A673 (cell line): ENCODE results near the gene HAND1. TPM values are rescaled to one million over a fixed set of nuclear protein-coding genes. Genes with fewer than 3 reads are reported as not detected.

ENCODE experiments used
- BruUV-seq: library from RNA; stranded (reverse); fragments of 400-500 nt; replicated peaks from 2 replicates; lab custom pipeline; 2021; lab: Mats Ljungman, UMichigan
- CTCF ChIA-PET: fragments of 300-600 bp; sonication (Branson Sonifier 250); formaldehyde crosslinking; loops from one replicate; lab custom pipeline; 2022; ENCODE audit warnings: antibody characterized with exemption; lab: Charles Lee
- POLR2A ChIA-PET: fragments of 300-600 bp; sonication (Branson Sonifier 250); formaldehyde crosslinking; loops from one replicate; lab custom pipeline; 2022; ENCODE audit warnings: antibody characterized with exemption; ENCODE audit not compliant: low non-redundant PET; lab: Charles Lee
- DNase-seq: peaks from one replicate; pipeline ENCODE4 v3.0.0-alpha.2; 2015; ENCODE audit warnings: low spot score
- H3K27ac ChIP-seq: fragments of 200-600 bp; sonication (generic); 2 replicates; pipeline ENCODE4 v1.5.1; 2016; ENCODE audit warnings: mixed run types, low read depth, mild to moderate bottlenecking, mixed read lengths, antibody characterized with exemption, low read length; ENCODE audit not compliant: poor library complexity, severe bottlenecking
- H3K27me3 ChIP-seq: fragments of 200-600 bp; sonication (generic); replicated peaks from 2 replicates; pipeline ENCODE4 v1.6.1; 2017; ENCODE audit warnings: mixed run types, low read depth, mild to moderate bottlenecking, mixed read lengths, antibody characterized with exemption, low read length; ENCODE audit not compliant: insufficient read depth, poor library complexity
- H3K36me3 ChIP-seq: fragments of 200-600 bp; sonication (generic); 2 replicates; pipeline ENCODE4 v1.6.1; 2016; ENCODE audit warnings: mixed run types, mild to moderate bottlenecking, mixed read lengths, antibody characterized with exemption, low read length; ENCODE audit not compliant: insufficient read depth, poor library complexity, severe bottlenecking
- H3K4me1 ChIP-seq: fragments of 200-600 bp; sonication (generic); 2 replicates; pipeline ENCODE4 v1.6.1; 2017; ENCODE audit warnings: mixed run types, mild to moderate bottlenecking, mixed read lengths, antibody characterized with exemption, low read length; ENCODE audit not compliant: insufficient read depth, poor library complexity, severe bottlenecking
- H3K4me3 ChIP-seq: fragments of 200-600 bp; sonication (generic); 2 replicates; pipeline ENCODE4 v1.5.1; 2016; ENCODE audit warnings: low read depth, mixed run types, mild to moderate bottlenecking, mixed read lengths, low read length; ENCODE audit not compliant: poor library complexity, severe bottlenecking
- H3K9me3 ChIP-seq: fragments of 200-600 bp; sonication (generic); 2 replicates; pipeline ENCODE4 v1.6.1; 2016; ENCODE audit warnings: mixed run types, low read depth, mild to moderate bottlenecking, mixed read lengths, antibody characterized with exemption, low read length; ENCODE audit not compliant: poor library complexity, severe bottlenecking
- CTCF ChIP-seq: fragments of 300-800, 200-600 bp; sonication (generic); conservative IDR thresholded peaks from 2 replicates; pipeline ENCODE4 v1.5.1; 2017; ENCODE audit warnings: low read depth, mild to moderate bottlenecking, antibody characterized with exemption, low read length, moderate library complexity, mixed read lengths
- EZH2 ChIP-seq: fragments of 200-600 bp; sonication (generic); IDR thresholded peaks from 2 replicates; pipeline ENCODE4 v1.6.1; 2017; ENCODE audit warnings: borderline replicate concordance, low read depth, mild to moderate bottlenecking, mixed read lengths, antibody characterized with exemption, low read length; ENCODE audit not compliant: poor library complexity, severe bottlenecking
- intact Hi-C: fragments of 100-400 bp; cut with micrococcal nuclease; formaldehyde crosslinking; loops from one replicate; pipeline ENCODE4 v1.10.0; 2022; ENCODE audit not compliant: unreplicated experiment
- total RNA-seq: library from RNA; stranded (reverse); gene quantifications from 2 replicates; pipeline ENCODE4 v1.2.3, GENCODE V29; 2021

Gene HAND1
- total RNA-seq, 1 experiment from 2014 or later = not detected

- no peaks in the 10 kb centered on the region for H3K36me3 ChIP-seq
- DNase-seq = no peak
- intact Hi-C loops = loop anchor here (2.0 kb wide), 1 partner anchor 135 kb away; no protein-coding TSS in a partner anchor
- no peaks in the 10 kb centered on the region for H3K9me3 ChIP-seq
- H3K27me3 ChIP-seq = peaks cover 100% of the 10 kb centered on the region
- BruUV-seq = no TSS peak
- CTCF ChIA-PET = no interaction called here
- peaks cover 4% of the 10 kb centered on the region for H3K4me1 ChIP-seq
- H3K27ac ChIP-seq = no peak overlapping the region
- POLR2A ChIA-PET = no interaction called here
- H3K4me3 ChIP-seq = no peak overlapping the region
- TF ChIP-seq EZH2 (peak; percentile 47), CTCF (no peak)
Observed at GRCh38 chr5:154475591-154476353, 2.3 kb downstream of the HAND1 start.

GRCh38 chr5:154474396-154475334 lies 3.4 kb downstream of the HAND1 start:
- ChIA-PET CTCF (no interaction called here), POLR2A (no interaction called here)
- Histone ChIP-seq H3K9me3 (no peaks in the 10 kb centered on the region), H3K4me3 (no peak overlapping the region), H3K27me3 (peaks cover 99% of the 10 kb centered on the region), H3K4me1 (peaks cover 4% of the 10 kb centered on the region), H3K36me3 (no peaks in the 10 kb centered on the region), H3K27ac (no peak overlapping the region)
- intact Hi-C loops = loop anchor here (2.0 kb wide), 1 partner anchor 136 kb away; no protein-coding TSS in a partner anchor
- TF ChIP-seq CTCF = no peak
- peak; percentile 67 for TF ChIP-seq EZH2
- DNase-seq = no peak
- BruUV-seq = no TSS peak

GRCh38 chr5:154473581-154474283 lies 4.3 kb downstream of the HAND1 start:
- POLR2A ChIA-PET = no interaction called here
- intact Hi-C loops = loop anchor here (2.0 kb wide), 1 partner anchor 137 kb away; no protein-coding TSS in a partner anchor
- no TSS peak for BruUV-seq
- Histone ChIP-seq H3K9me3 (no peaks in the 10 kb centered on the region), H3K27me3 (peaks cover 89% of the 10 kb centered on the region), H3K4me1 (no peaks in the 10 kb centered on the region), H3K27ac (no peak overlapping the region), H3K36me3 (no peaks in the 10 kb centered on the region), H3K4me3 (no peak overlapping the region)
- no peak for DNase-seq
- CTCF ChIA-PET = no interaction called here
- TF ChIP-seq EZH2 (no peak), CTCF (no peak)
